Fibroblast of lung (primary cell): ENCODE measurements around the gene SHROOM3. TPM values are rescaled to one million over a fixed set of nuclear protein-coding genes. Genes with fewer than 3 reads are reported as not detected.
A peak's percentile ranks its signal among the peaks of the same experiment; 100 is the strongest.

Source experiments
- DNase-seq, 2 donors: peaks; one replicate each; pipeline versions ENCODE4 v3.0.0 to v3.0.0-alpha.2; 2010; ENCODE audit warnings: low read depth in 2 of 2
- H2AFZ ChIP-seq: 2 replicates; pipeline ENCODE4 v1.5.1; 2012; ENCODE audit warnings: low read length, control low read depth, inconsistent platforms
- H3K27ac ChIP-seq: 2 replicates; pipeline ENCODE4 v1.5.1; 2011; ENCODE audit warnings: low read length, control low read depth; ENCODE audit not compliant: insufficient read depth
- H3K27me3 ChIP-seq: 2 replicates; pipeline ENCODE4 v1.5.1; 2011; ENCODE audit warnings: mild to moderate bottlenecking, low read length; ENCODE audit not compliant: control insufficient read depth, insufficient read depth
- H3K36me3 ChIP-seq: 2 replicates; pipeline ENCODE4 v1.5.1; 2011; ENCODE audit warnings: low read length; ENCODE audit not compliant: control insufficient read depth, insufficient read depth
- H3K4me1 ChIP-seq: 2 replicates; pipeline ENCODE4 v1.5.1; 2011; ENCODE audit warnings: low read length; ENCODE audit not compliant: control insufficient read depth, insufficient read depth; ENCODE audit errors: extremely low read depth
- H3K4me2 ChIP-seq: 2 replicates; pipeline ENCODE4 v1.5.1; 2011; ENCODE audit warnings: low read length, control low read depth; ENCODE audit not compliant: insufficient read depth; ENCODE audit errors: extremely low read depth
- H3K4me3 ChIP-seq, 4 experiments: fragments of 200-600 bp in 1 of 4; sonication (generic) in 1 of 4; replicated peaks in 1 of 4; 2 replicates each; pipeline ENCODE4 v1.5.1; 2011 to 2016; ENCODE audit warnings: low read length in 4 of 4, low read depth in 3 of 4, mild to moderate bottlenecking in 3 of 4, control low read depth in 2 of 4, inconsistent platforms in 1 of 4, mixed read lengths in 1 of 4; ENCODE audit not compliant: insufficient read depth in 1 of 4; ENCODE audit errors: control extremely low read depth in 1 of 4
- H3K79me2 ChIP-seq: 2 replicates; pipeline ENCODE4 v1.5.1; 2012; ENCODE audit warnings: mild to moderate bottlenecking, low read length, inconsistent platforms; ENCODE audit not compliant: control insufficient read depth, insufficient read depth
- H3K9ac ChIP-seq: 2 replicates; pipeline ENCODE4 v1.5.1; 2011; ENCODE audit warnings: mild to moderate bottlenecking, low read length, control low read depth; ENCODE audit not compliant: insufficient read depth
- H3K9me3 ChIP-seq: 2 replicates; pipeline ENCODE4 v1.5.1; 2012; ENCODE audit warnings: low read depth, low read length; ENCODE audit not compliant: control insufficient read depth, insufficient read depth
- H4K20me1 ChIP-seq: 2 replicates; pipeline ENCODE4 v1.5.1; 2011; ENCODE audit warnings: low read length; ENCODE audit not compliant: control insufficient read depth, insufficient read depth; ENCODE audit errors: extremely low read depth
- EZH2 ChIP-seq: IDR thresholded peaks from 2 replicates; pipeline ENCODE4 v1.5.1; 2012; ENCODE audit warnings: low read length, control low read depth, mild to moderate bottlenecking; ENCODE audit errors: missing control alignments
- polyA plus RNA-seq, 2 donors: library from polyadenylated mRNA; depleted of rRNA in 1 of 2; stranded (reverse) in 1 of 2; unstranded in 1 of 2; fragments of >200 nt; gene quantifications; 2 replicates each; pipeline ENCODE4 v1.2.1, GENCODE V29; 2011 to 2012; ENCODE audit warnings: missing spikeins in 1 of 2
- total RNA-seq: library from RNA; depleted of rRNA; stranded (reverse); fragments of >200 nt; gene quantifications from 2 replicates; pipeline ENCODE4 v1.2.1, GENCODE V29; 2014
- TF ChIP-seq, protein P1 (sequence below), 2 donors: IDR thresholded peaks in 1 of 2; conservative IDR thresholded peaks in 1 of 2; 1 replicate in 1 of 2; 2 replicates in 1 of 2; pipeline ENCODE4 v1.5.1; 2011 to 2012; ENCODE audit warnings: low read length in 2 of 2, control low read depth in 1 of 2, inconsistent platforms in 1 of 2, low read depth in 1 of 2, mild to moderate bottlenecking in 1 of 2

Gene SHROOM3
- total and polyA plus RNA-seq, 2 donors (not counting 1 experiment from before 2014, with no cell fraction given): 9.9 to 23.9 TPM

DNA sequence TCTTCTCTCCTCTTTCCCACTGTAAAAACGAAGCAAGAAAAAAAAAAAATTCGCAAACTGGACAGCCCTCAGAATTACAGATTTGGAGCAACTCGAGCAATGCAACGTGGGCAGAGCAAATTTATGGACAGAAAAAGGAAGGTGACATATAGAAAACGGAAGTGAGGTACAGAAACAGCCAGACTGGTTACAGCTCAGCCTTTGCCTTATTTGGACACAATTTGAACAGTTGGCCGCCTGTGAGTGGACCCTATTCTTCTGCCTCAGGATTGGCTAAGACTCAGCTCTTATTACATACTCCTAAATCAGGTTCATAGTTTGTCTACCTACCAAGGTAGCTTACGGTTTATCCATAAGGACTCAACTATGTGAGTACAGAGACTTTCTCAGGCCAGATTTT lies 364.1 kb downstream of the SHROOM3 start:
- H2AFZ ChIP-seq: no peak overlapping the region
- no peak overlapping the region for H3K27ac ChIP-seq
- peaks cover 11% of the 10 kb centered on the region for H3K4me1 ChIP-seq
- no peaks in the 10 kb centered on the region for H3K27me3 ChIP-seq
- H3K4me3 ChIP-seq: no peak overlapping the region
- no peaks in the 10 kb centered on the region for H3K79me2 ChIP-seq
- TF ChIP-seq, protein P1, sequence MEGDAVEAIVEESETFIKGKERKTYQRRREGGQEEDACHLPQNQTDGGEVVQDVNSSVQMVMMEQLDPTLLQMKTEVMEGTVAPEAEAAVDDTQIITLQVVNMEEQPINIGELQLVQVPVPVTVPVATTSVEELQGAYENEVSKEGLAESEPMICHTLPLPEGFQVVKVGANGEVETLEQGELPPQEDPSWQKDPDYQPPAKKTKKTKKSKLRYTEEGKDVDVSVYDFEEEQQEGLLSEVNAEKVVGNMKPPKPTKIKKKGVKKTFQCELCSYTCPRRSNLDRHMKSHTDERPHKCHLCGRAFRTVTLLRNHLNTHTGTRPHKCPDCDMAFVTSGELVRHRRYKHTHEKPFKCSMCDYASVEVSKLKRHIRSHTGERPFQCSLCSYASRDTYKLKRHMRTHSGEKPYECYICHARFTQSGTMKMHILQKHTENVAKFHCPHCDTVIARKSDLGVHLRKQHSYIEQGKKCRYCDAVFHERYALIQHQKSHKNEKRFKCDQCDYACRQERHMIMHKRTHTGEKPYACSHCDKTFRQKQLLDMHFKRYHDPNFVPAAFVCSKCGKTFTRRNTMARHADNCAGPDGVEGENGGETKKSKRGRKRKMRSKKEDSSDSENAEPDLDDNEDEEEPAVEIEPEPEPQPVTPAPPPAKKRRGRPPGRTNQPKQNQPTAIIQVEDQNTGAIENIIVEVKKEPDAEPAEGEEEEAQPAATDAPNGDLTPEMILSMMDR (conservative IDR thresholded peaks at IDR 0.05 in 1 of 2, IDR thresholded peaks at IDR 0.05 in 1 of 2; ENCODE audit: low read depth in 1 of 2, low read length in 2 of 2): no peak
- no peak for TF ChIP-seq EZH2
- H3K9ac ChIP-seq: no peak overlapping the region
- H3K4me2 ChIP-seq: no peak overlapping the region
- H3K36me3 ChIP-seq: no peaks in the 10 kb centered on the region
- no peaks in the 10 kb centered on the region for H3K9me3 ChIP-seq
- H4K20me1 ChIP-seq: no peaks in the 10 kb centered on the region
- no peak for DNase-seq

DNA sequence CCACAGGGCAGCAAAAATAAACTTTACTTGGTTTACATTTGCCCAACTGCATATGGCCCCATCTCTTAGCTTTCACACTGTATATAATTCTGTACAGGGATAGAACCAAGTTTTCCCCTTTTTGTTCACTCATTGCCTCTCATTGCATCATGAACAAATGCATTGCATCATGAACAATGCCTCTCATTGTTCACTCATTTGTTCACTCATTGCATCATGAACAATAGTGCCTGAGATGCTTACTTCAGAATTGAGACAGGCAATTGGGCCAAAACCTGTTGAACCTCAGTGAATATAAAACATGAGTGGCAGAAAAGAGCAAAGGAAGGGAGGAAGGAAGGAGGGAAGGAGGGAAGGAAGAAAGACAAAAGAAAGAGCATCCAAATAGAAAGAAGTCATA lies 364.7 kb downstream of the SHROOM3 start:
- peaks cover 14% of the 10 kb centered on the region for H3K4me1 ChIP-seq
- H3K4me2 ChIP-seq: no peak overlapping the region
- H3K4me3 ChIP-seq: no peak overlapping the region
- no peaks in the 10 kb centered on the region for H3K79me2 ChIP-seq
- DNase-seq: peak in 1 of 2 donors; percentile 27
- TF ChIP-seq, protein P1 (conservative IDR thresholded peaks at IDR 0.05 in 1 of 2, IDR thresholded peaks at IDR 0.05 in 1 of 2; ENCODE audit: low read depth in 1 of 2, low read length in 2 of 2): no peak
- no peaks in the 10 kb centered on the region for H3K36me3 ChIP-seq
- no peaks in the 10 kb centered on the region for H4K20me1 ChIP-seq
- no peak overlapping the region for H3K9ac ChIP-seq
- H2AFZ ChIP-seq: no peak overlapping the region
- H3K27ac ChIP-seq: no peak overlapping the region
- H3K9me3 ChIP-seq: no peaks in the 10 kb centered on the region
- H3K27me3 ChIP-seq: no peaks in the 10 kb centered on the region

DNA sequence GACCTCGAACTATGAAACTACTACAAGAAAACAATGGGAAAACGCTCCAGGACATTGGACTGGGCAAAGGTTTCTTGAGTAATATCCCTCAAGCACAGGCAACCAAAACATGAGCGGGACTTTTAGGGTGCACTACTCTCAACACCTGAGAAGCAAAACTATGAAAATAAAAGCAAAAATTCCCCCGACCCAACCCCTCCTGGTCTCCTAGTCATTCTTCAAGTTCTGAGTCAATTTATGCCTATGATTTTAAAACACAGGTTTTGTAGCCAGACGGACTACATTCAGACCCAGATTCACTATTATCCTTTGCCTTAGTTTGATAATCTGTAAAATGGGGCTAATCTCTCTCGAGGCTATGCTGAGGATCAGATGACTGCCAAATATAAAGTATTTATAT lies 365.9 kb downstream of the SHROOM3 start:
- no peaks in the 10 kb centered on the region for H3K79me2 ChIP-seq
- no peak overlapping the region for H3K4me3 ChIP-seq
- no peak for DNase-seq
- H3K27ac ChIP-seq: no peak overlapping the region
- no peaks in the 10 kb centered on the region for H3K9me3 ChIP-seq
- no peaks in the 10 kb centered on the region for H3K27me3 ChIP-seq
- no peaks in the 10 kb centered on the region for H3K36me3 ChIP-seq
- no peak for TF ChIP-seq EZH2
- TF ChIP-seq, protein P1 (conservative IDR thresholded peaks at IDR 0.05 in 1 of 2, IDR thresholded peaks at IDR 0.05 in 1 of 2; ENCODE audit: low read depth in 1 of 2, low read length in 2 of 2): no peak
- no peak overlapping the region for H3K9ac ChIP-seq
- H2AFZ ChIP-seq: no peak overlapping the region
- peaks cover 16% of the 10 kb centered on the region for H3K4me1 ChIP-seq
- no peak overlapping the region for H3K4me2 ChIP-seq
- no peaks in the 10 kb centered on the region for H4K20me1 ChIP-seq
